ENCODE data around the gene MUC5AC.

- TF ChIP-seq CTCF (IDR thresholded peaks at IDR 0.05), result no peak
- TF ChIP-seq ZFX (IDR thresholded peaks at IDR 0.05; ENCODE audit: borderline replicate concordance), result no peak
Observed at GRCh38 chr11:1128311-1129142, 29.2 kb upstream of the MUC5AC start.
